OCI-M2 (cell line): ENCODE measurements around the gene TMEM256.

Experiments used
- DNase-seq: peaks from one replicate; lab custom pipeline; 2025; ENCODE audit not compliant: unreplicated experiment; lab: John Stamatoyannopoulos, UW

Gene TMEM256

GRCh38 chr17:7354262-7354843 is 49.5 kb downstream of the TMEM256 start:
- no peak for DNase-seq
